ENCODE data around the gene ADAMTS9.

DNA sequence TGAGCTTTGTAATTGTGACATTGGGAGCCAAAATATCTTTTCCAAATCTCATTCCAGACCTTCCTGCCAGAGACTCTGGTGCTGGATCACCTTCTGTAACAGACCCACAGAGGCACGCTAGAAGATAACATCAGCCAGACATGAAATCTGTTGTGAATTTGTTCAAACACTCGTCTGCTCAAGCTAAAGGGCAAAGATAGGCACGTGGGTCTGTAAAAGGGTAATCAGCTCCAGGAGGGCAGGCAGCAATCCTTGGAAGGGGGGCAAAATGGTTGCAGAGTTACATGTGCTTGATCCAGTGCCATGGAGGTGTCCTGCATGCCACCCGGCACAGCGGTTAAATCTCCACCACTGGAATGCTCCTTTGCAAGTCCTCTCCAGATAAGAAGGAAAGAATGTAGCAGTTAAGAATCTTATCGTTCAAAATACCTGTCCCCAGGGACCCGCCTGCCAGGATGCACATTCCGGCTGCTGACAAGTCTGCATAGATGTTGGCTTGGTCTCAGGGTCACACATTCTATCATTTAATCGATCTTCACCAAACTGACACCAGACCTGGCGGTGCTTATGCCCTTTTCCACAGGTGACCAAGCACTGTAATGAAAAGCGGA lies 74.8 kb downstream of the ADAMTS9 start:
- TF ChIP-seq, protein P1, sequence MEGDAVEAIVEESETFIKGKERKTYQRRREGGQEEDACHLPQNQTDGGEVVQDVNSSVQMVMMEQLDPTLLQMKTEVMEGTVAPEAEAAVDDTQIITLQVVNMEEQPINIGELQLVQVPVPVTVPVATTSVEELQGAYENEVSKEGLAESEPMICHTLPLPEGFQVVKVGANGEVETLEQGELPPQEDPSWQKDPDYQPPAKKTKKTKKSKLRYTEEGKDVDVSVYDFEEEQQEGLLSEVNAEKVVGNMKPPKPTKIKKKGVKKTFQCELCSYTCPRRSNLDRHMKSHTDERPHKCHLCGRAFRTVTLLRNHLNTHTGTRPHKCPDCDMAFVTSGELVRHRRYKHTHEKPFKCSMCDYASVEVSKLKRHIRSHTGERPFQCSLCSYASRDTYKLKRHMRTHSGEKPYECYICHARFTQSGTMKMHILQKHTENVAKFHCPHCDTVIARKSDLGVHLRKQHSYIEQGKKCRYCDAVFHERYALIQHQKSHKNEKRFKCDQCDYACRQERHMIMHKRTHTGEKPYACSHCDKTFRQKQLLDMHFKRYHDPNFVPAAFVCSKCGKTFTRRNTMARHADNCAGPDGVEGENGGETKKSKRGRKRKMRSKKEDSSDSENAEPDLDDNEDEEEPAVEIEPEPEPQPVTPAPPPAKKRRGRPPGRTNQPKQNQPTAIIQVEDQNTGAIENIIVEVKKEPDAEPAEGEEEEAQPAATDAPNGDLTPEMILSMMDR (IDR thresholded peaks at IDR 0.05; ENCODE audit: insufficient read depth, low read length, poor library complexity, severe bottlenecking) = no peak
- TF ChIP-seq EZH2phosphoT487 (conservative IDR thresholded peaks at IDR 0.05; ENCODE audit: low read length) = no peak

Measured in SU-DHL-6 (cell line).